ENCODE measurements around the gene LHFPL5. TPM values are rescaled to one million over a fixed set of nuclear protein-coding genes. Genes with fewer than 3 reads are reported as not detected.

Gene LHFPL5
- total RNA-seq, 2 experiments from 2014 or later: not detected

- H3K36me3 ChIP-seq (ENCODE audit: insufficient read depth, low read length): peaks cover 93% of the 10 kb centered on the region
- BruUV-seq (replicated peaks): no TSS peak
- intact Hi-C loops (cut with micrococcal nuclease; ENCODE audit: unreplicated experiment): no loop called here
- POLR2A ChIA-PET: interaction anchor here (0.8 to 1.3 kb wide), 2 partner anchors 44 to 57 kb away, joined by 4 read pairs; no protein-coding TSS in a partner anchor
- TF ChIP-seq, protein P1, sequence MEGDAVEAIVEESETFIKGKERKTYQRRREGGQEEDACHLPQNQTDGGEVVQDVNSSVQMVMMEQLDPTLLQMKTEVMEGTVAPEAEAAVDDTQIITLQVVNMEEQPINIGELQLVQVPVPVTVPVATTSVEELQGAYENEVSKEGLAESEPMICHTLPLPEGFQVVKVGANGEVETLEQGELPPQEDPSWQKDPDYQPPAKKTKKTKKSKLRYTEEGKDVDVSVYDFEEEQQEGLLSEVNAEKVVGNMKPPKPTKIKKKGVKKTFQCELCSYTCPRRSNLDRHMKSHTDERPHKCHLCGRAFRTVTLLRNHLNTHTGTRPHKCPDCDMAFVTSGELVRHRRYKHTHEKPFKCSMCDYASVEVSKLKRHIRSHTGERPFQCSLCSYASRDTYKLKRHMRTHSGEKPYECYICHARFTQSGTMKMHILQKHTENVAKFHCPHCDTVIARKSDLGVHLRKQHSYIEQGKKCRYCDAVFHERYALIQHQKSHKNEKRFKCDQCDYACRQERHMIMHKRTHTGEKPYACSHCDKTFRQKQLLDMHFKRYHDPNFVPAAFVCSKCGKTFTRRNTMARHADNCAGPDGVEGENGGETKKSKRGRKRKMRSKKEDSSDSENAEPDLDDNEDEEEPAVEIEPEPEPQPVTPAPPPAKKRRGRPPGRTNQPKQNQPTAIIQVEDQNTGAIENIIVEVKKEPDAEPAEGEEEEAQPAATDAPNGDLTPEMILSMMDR (conservative IDR thresholded peaks at IDR 0.05; ENCODE audit: low read length): no peak
- TF ChIP-seq EZH2phosphoT487 (IDR thresholded peaks at IDR 0.05; ENCODE audit: borderline replicate concordance, low read depth, low read length): no peak
- no peaks in the 10 kb centered on the region for H3K9me2 ChIP-seq (ENCODE audit: insufficient read depth, low read length)
- H3K4me2 ChIP-seq (ENCODE audit: low read length): no peak overlapping the region
- no peaks in the 10 kb centered on the region for H3K4me1 ChIP-seq (ENCODE audit: insufficient read depth, low read length, poor library complexity, severe bottlenecking)
- no peaks in the 10 kb centered on the region for H3K9me3 ChIP-seq (ENCODE audit: low read length)
- H2AFZ ChIP-seq (ENCODE audit: low read length): no peak overlapping the region
- H3K4me3 ChIP-seq (ENCODE audit: low read depth, low read length, poor library complexity, severe bottlenecking): no peak overlapping the region
- no peak for DNase-seq (ENCODE audit: low spot score)
- no peaks in the 10 kb centered on the region for H4K20me1 ChIP-seq (ENCODE audit: insufficient read depth, low read length)
- CTCF ChIA-PET (ENCODE audit: unreplicated experiment): no interaction called here
- H3K79me2 ChIP-seq (ENCODE audit: insufficient read depth, low read depth, low read length): no peaks in the 10 kb centered on the region
- no peak overlapping the region for H3K27ac ChIP-seq (ENCODE audit: low read depth, low read length, poor library complexity, severe bottlenecking)
Measured at GRCh38 chr6:35839019-35839418, 33.9 kb downstream of the LHFPL5 start.

DNA sequence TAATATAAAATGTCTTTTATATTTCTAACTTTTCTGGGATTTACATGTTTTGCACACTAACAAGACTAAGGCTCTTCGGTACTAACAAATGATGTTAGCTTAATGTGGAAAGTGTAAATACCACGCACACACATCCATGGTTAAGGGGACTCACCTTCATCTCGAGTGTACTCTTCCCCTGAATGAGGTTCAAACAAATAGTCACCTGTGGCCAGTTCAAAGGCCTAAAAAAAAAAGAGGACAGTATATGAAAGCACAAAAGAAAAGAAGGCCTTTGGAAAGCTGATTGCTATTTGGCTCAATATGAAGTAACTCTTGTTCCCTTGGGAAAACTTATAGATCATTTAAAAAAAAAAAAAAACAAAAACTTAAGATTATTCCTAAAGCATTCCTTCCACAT lies 37.2 kb downstream of the LHFPL5 start:
- H2AFZ ChIP-seq (ENCODE audit: low read length): no peak overlapping the region
- CTCF ChIA-PET (ENCODE audit: unreplicated experiment): no interaction called here
- no peaks in the 10 kb centered on the region for H3K4me1 ChIP-seq (ENCODE audit: insufficient read depth, low read length, poor library complexity, severe bottlenecking)
- no TSS peak for BruUV-seq (replicated peaks)
- H3K4me2 ChIP-seq (ENCODE audit: low read length): no peak overlapping the region
- H3K9me3 ChIP-seq (ENCODE audit: low read length): no peaks in the 10 kb centered on the region
- H3K9me2 ChIP-seq (ENCODE audit: insufficient read depth, low read length): no peaks in the 10 kb centered on the region
- no peak overlapping the region for H3K27ac ChIP-seq (ENCODE audit: low read depth, low read length, poor library complexity, severe bottlenecking)
- POLR2A ChIA-PET: interaction anchor here (0.6 kb wide), 1 partner anchor 9 kb away, joined by 3 read pairs; no protein-coding TSS in a partner anchor
- no peaks in the 10 kb centered on the region for H3K79me2 ChIP-seq (ENCODE audit: insufficient read depth, low read depth, low read length)
- TF ChIP-seq, protein P1 (conservative IDR thresholded peaks at IDR 0.05; ENCODE audit: low read length): no peak
- no peak for TF ChIP-seq EZH2phosphoT487 (IDR thresholded peaks at IDR 0.05; ENCODE audit: borderline replicate concordance, low read depth, low read length)
- H3K36me3 ChIP-seq (ENCODE audit: insufficient read depth, low read length): peaks cover 94% of the 10 kb centered on the region
- no peak for DNase-seq (ENCODE audit: low spot score)
- no peak overlapping the region for H3K4me3 ChIP-seq (ENCODE audit: low read depth, low read length, poor library complexity, severe bottlenecking)
- no peaks in the 10 kb centered on the region for H4K20me1 ChIP-seq (ENCODE audit: insufficient read depth, low read length)
- intact Hi-C loops (cut with micrococcal nuclease; ENCODE audit: unreplicated experiment): no loop called here

- no peak overlapping the region for H3K27ac ChIP-seq (ENCODE audit: low read depth, low read length, poor library complexity, severe bottlenecking)
- POLR2A ChIA-PET: no interaction called here
- no peak overlapping the region for H3K4me2 ChIP-seq (ENCODE audit: low read length)
- no peak overlapping the region for H2AFZ ChIP-seq (ENCODE audit: low read length)
- intact Hi-C loops (cut with micrococcal nuclease; ENCODE audit: unreplicated experiment): no loop called here
- TF ChIP-seq, protein P1 (conservative IDR thresholded peaks at IDR 0.05; ENCODE audit: low read length): no peak
- TF ChIP-seq EZH2phosphoT487 (IDR thresholded peaks at IDR 0.05; ENCODE audit: borderline replicate concordance, low read depth, low read length): no peak
- no peaks in the 10 kb centered on the region for H3K9me2 ChIP-seq (ENCODE audit: insufficient read depth, low read length)
- H3K9me3 ChIP-seq (ENCODE audit: low read length): peaks cover 13% of the 10 kb centered on the region
- peaks cover 96% of the 10 kb centered on the region for H3K36me3 ChIP-seq (ENCODE audit: insufficient read depth, low read length)
- BruUV-seq (replicated peaks): no TSS peak
- H3K4me1 ChIP-seq (ENCODE audit: insufficient read depth, low read length, poor library complexity, severe bottlenecking): no peaks in the 10 kb centered on the region
- no peaks in the 10 kb centered on the region for H4K20me1 ChIP-seq (ENCODE audit: insufficient read depth, low read length)
- H3K79me2 ChIP-seq (ENCODE audit: insufficient read depth, low read depth, low read length): no peaks in the 10 kb centered on the region
- no peak overlapping the region for H3K4me3 ChIP-seq (ENCODE audit: low read depth, low read length, poor library complexity, severe bottlenecking)
- CTCF ChIA-PET (ENCODE audit: unreplicated experiment): no interaction called here
- no peak for DNase-seq (ENCODE audit: low spot score)
Measured at GRCh38 chr6:35844290-35844689, 39.1 kb downstream of the LHFPL5 start.

Measured in OCI-LY7 (cell line).